T-helper 2 cell treated with Interferon-gamma antibody and Interleukin-4, amounts not matched to agents 5 μg/mL and 100 μg/mL, for 36 hours (primary cell): ENCODE data around the gene NMNAT1.
"Not testable (repeated sequence)": the region's sequence is repeated elsewhere in the genome, so short reads cannot be mapped to it uniquely, and the experiment has no call there.

Source experiments
- DNase-seq: peaks from one replicate; pipeline ENCODE4 v3.0.0; 2021; ENCODE audit warnings: low spot score
- H3K27ac Mint-ChIP-seq: one replicate; pipeline ENCODE4 v1.8.0; 2021; ENCODE audit warnings: mild to moderate bottlenecking, mixed read lengths
- H3K27me3 Mint-ChIP-seq: one replicate; pipeline ENCODE4 v1.8.0; 2021; ENCODE audit warnings: low read depth, mixed read lengths
- H3K36me3 Mint-ChIP-seq: one replicate; pipeline ENCODE4 v1.8.0; 2021; ENCODE audit warnings: low read depth, mixed read lengths
- H3K4me1 Mint-ChIP-seq: one replicate; pipeline ENCODE4 v1.8.0; 2021; ENCODE audit warnings: low read depth, mixed read lengths
- H3K4me3 Mint-ChIP-seq: one replicate; pipeline ENCODE4 v1.8.0; 2022; ENCODE audit warnings: mild to moderate bottlenecking, moderate library complexity, mixed read lengths
- H3K9me3 Mint-ChIP-seq: one replicate; pipeline ENCODE4 v1.8.0; 2021; ENCODE audit warnings: mixed read lengths

NMNAT1 gene

GRCh38 chr1:9960011-9960410 is 16.7 kb downstream of the NMNAT1 start:
- no peak overlapping the region for H3K4me3 Mint-ChIP-seq
- no peaks in the 10 kb centered on the region for H3K36me3 Mint-ChIP-seq
- DNase-seq: no peak
- no peaks in the 10 kb centered on the region for H3K4me1 Mint-ChIP-seq
- H3K27me3 Mint-ChIP-seq: no peaks in the 10 kb centered on the region
- no peak overlapping the region for H3K27ac Mint-ChIP-seq
- no peaks in the 10 kb centered on the region for H3K9me3 Mint-ChIP-seq

- Mint-ChIP-seq H3K36me3 (no peaks in the 10 kb centered on the region), H3K27ac (no peak overlapping the region), H3K4me1 (no peaks in the 10 kb centered on the region)
Observed at GRCh38 chr1:9960706-9961562, 17.7 kb downstream of the NMNAT1 start.

GRCh38 chr1:9984253-9984652 is 41.0 kb downstream of the NMNAT1 start:
- Mint-ChIP-seq H3K9me3 (no peaks in the 10 kb centered on the region), H3K27ac (no peak overlapping the region), H3K36me3 (no peaks in the 10 kb centered on the region), H3K4me1 (no peaks in the 10 kb centered on the region), H3K4me3 (no peak overlapping the region), H3K27me3 (no peaks in the 10 kb centered on the region)
- no peak for DNase-seq

More at GRCh38 chr1:9960706-9961562, 17.7 kb downstream of the NMNAT1 start:
- Mint-ChIP-seq H3K9me3 (no peaks in the 10 kb centered on the region), H3K27me3 (no peaks in the 10 kb centered on the region), H3K4me3 (no peak overlapping the region)
- no peak for DNase-seq

GRCh38 chr1:9985001-9985400 is 41.7 kb downstream of the NMNAT1 start:
- H3K4me3 Mint-ChIP-seq: no peak overlapping the region
- DNase-seq: no peak
- H3K36me3 Mint-ChIP-seq: no peaks in the 10 kb centered on the region
- no peak overlapping the region for H3K27ac Mint-ChIP-seq
- H3K27me3 Mint-ChIP-seq: no peaks in the 10 kb centered on the region
- H3K9me3 Mint-ChIP-seq: no peaks in the 10 kb centered on the region
- no peaks in the 10 kb centered on the region for H3K4me1 Mint-ChIP-seq

GRCh38 chr1:9989773-9990172 is 46.5 kb downstream of the NMNAT1 start:
- Mint-ChIP-seq H3K4me3 (no peak overlapping the region), H3K27ac (no peak overlapping the region), H3K9me3 (no peaks in the 10 kb centered on the region), H3K27me3 (peaks cover 15% of the 10 kb centered on the region), H3K4me1 (no peaks in the 10 kb centered on the region), H3K36me3 (no peaks in the 10 kb centered on the region)
- no peak for DNase-seq

- H3K9me3 Mint-ChIP-seq: no peaks in the 10 kb centered on the region
- H3K27ac Mint-ChIP-seq: no peak overlapping the region
- no peaks in the 10 kb centered on the region for H3K4me1 Mint-ChIP-seq
- peaks cover 16% of the 10 kb centered on the region for H3K27me3 Mint-ChIP-seq
- no peaks in the 10 kb centered on the region for H3K36me3 Mint-ChIP-seq
- no peak overlapping the region for H3K4me3 Mint-ChIP-seq
- no peak for DNase-seq
Observed at GRCh38 chr1:9990944-9991343, 47.7 kb downstream of the NMNAT1 start.

GRCh38 chr1:9992910-9993309 is 49.6 kb downstream of the NMNAT1 start:
- H3K27me3 Mint-ChIP-seq: peaks cover 25% of the 10 kb centered on the region
- no peaks in the 10 kb centered on the region for H3K36me3 Mint-ChIP-seq
- peaks cover 4% of the 10 kb centered on the region for H3K4me1 Mint-ChIP-seq
- no peak overlapping the region for H3K4me3 Mint-ChIP-seq
- no peak overlapping the region for H3K27ac Mint-ChIP-seq
- DNase-seq: no peak
- H3K9me3 Mint-ChIP-seq: no peaks in the 10 kb centered on the region

GRCh38 chr1:9993561-9994075 is 50.3 kb downstream of the NMNAT1 start:
- Mint-ChIP-seq H3K4me3 (no peak overlapping the region), H3K36me3 (no peaks in the 10 kb centered on the region), H3K9me3 (peaks cover under 1% of the 10 kb centered on the region), H3K4me1 (peaks cover 7% of the 10 kb centered on the region), H3K27ac (no peak overlapping the region), H3K27me3 (peaks cover 32% of the 10 kb centered on the region)
- no peak for DNase-seq

GRCh38 chr1:9996624-9997582 is 53.6 kb downstream of the NMNAT1 start, which contains the start of gene RBP7:
RBP7 (plus strand) TSS chr1:9997228; CDS start chr1:9997259, 31 bp downstream.
- Mint-ChIP-seq H3K27me3 (peaks cover 33% of the 10 kb centered on the region), H3K36me3 (no peaks in the 10 kb centered on the region), H3K9me3 (peaks cover 4% of the 10 kb centered on the region), H3K27ac (no peak within 1 kb of the TSS), H3K4me1 (peaks cover 10% of the 10 kb centered on the region), H3K4me3 (peak within 1 kb of the TSS; percentile 76)
- DNase-seq: no peak

- Mint-ChIP-seq H3K27me3 (peaks cover 27% of the 10 kb centered on the region), H3K4me1 (peaks cover 10% of the 10 kb centered on the region), H3K27ac (no peak overlapping the region), H3K9me3 (peaks cover 4% of the 10 kb centered on the region), H3K4me3 (no peak overlapping the region), H3K36me3 (no peaks in the 10 kb centered on the region)
- no peak for DNase-seq
Observed at GRCh38 chr1:10001016-10001665, 57.9 kb downstream of the NMNAT1 start.

- not testable (repeated sequence) for H3K9me3 Mint-ChIP-seq, H3K4me1 Mint-ChIP-seq, H3K27ac Mint-ChIP-seq, H3K4me3 Mint-ChIP-seq, H3K27me3 Mint-ChIP-seq, H3K36me3 Mint-ChIP-seq, DNase-seq
Observed at GRCh38 chr1:10005248-10005647, 62.0 kb downstream of the NMNAT1 start.

- no peak for DNase-seq
- Mint-ChIP-seq H3K9me3 (no peaks in the 10 kb centered on the region), H3K4me1 (no peaks in the 10 kb centered on the region), H3K4me3 (no peak overlapping the region), H3K36me3 (no peaks in the 10 kb centered on the region), H3K27ac (no peak overlapping the region), H3K27me3 (peaks cover 4% of the 10 kb centered on the region)
Observed at GRCh38 chr1:10007169-10007568, 63.9 kb downstream of the NMNAT1 start.

- H3K36me3 Mint-ChIP-seq: no peaks in the 10 kb centered on the region
- H3K9me3 Mint-ChIP-seq: no peaks in the 10 kb centered on the region
- no peak overlapping the region for H3K4me3 Mint-ChIP-seq
- no peaks in the 10 kb centered on the region for H3K4me1 Mint-ChIP-seq
- no peak overlapping the region for H3K27ac Mint-ChIP-seq
- no peak for DNase-seq
- H3K27me3 Mint-ChIP-seq: peaks cover 2% of the 10 kb centered on the region
Observed at GRCh38 chr1:10014016-10014415, 70.7 kb downstream of the NMNAT1 start.
